Measurements from ENCODE around the gene C11orf91.

The C11orf91 gene

GRCh38 chr11:33672273-33672672 lies 28.4 kb downstream of the C11orf91 start:
- H3K4me3 ChIP-seq (ENCODE audit: control insufficient read depth, low read depth, low read length), result no peak overlapping the region
- DNase-seq (ENCODE audit: low read depth), result no peak
- TF ChIP-seq CTCF (conservative IDR thresholded peaks at IDR 0.05; ENCODE audit: control insufficient read depth, insufficient read depth, low read depth, low read length), result no peak

DNA sequence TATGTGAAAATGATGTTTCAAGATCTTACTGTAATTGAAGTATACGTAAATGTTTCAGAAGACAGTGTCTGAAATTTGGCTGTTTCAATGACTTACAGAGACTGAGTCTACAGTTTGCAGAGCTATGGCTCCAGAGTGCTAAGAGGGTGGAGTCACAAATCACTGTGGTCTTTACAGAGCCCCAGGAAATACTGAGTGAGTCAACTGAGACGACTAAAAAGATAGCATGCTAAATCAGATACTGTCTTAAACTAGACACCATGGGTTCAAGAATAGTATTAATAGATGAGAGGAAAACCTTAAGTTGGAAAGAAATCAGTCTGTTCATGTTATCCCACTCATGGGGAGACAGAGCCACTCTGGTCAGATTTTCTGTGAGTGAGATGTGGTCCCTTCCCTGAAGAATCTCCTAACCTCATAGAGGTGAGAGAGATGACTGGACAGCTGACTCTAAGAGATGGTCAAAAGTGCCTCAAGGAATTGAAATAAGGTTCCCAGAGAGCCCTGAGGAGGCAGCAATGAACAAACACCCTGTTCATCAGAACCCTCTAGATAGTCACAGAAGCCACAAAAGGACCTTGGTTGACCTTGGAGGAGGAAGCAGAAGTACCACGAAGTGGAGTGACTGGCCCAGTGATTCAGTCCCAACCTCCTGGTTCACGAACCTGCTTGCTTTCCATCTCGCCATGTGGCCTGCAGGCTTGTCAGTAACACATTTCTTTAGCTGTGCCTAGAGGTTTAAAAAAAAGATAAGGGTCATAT lies 30.2 kb downstream of the C11orf91 start:
- H3K4me3 ChIP-seq (ENCODE audit: control insufficient read depth, low read depth, low read length), result no peak overlapping the region
- TF ChIP-seq CTCF (conservative IDR thresholded peaks at IDR 0.05; ENCODE audit: control insufficient read depth, insufficient read depth, low read depth, low read length), result no peak
- peak; percentile 77 for DNase-seq (ENCODE audit: low read depth)

DNA sequence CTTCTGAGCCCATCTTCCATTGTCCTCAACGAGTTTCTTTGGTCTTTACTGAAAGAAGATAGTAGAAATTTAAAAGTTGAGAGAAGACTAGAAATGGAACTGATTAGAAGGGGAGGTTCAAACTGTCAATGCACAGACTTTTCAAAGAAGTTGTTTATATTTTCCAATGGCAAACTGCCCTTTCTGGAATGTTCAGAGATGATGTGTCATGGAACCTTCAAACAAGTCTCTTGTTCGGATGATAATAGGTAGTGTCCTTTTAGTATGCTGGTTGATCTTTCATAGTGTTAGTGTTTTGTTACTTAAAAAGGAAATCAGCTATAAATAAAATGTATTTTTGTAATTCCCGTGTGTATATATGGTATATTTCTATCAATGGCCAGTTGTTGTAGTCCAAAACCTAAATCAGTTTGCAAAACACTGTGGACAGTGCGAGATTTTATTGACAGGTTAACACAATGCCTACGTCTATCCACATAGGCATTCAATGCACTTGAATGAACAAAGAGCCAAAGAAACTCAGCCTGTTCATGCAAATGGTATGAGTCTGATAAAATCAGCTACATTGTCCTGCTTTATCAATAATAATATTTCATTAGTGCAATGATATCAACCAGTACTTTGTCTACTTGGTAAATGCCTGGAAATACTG lies 30.9 kb downstream of the C11orf91 start:
- H3K4me3 ChIP-seq (ENCODE audit: control insufficient read depth, low read depth, low read length), result no peak overlapping the region
- DNase-seq (ENCODE audit: low read depth), result no peak
- TF ChIP-seq CTCF (conservative IDR thresholded peaks at IDR 0.05; ENCODE audit: control insufficient read depth, insufficient read depth, low read depth, low read length), result no peak

DNA sequence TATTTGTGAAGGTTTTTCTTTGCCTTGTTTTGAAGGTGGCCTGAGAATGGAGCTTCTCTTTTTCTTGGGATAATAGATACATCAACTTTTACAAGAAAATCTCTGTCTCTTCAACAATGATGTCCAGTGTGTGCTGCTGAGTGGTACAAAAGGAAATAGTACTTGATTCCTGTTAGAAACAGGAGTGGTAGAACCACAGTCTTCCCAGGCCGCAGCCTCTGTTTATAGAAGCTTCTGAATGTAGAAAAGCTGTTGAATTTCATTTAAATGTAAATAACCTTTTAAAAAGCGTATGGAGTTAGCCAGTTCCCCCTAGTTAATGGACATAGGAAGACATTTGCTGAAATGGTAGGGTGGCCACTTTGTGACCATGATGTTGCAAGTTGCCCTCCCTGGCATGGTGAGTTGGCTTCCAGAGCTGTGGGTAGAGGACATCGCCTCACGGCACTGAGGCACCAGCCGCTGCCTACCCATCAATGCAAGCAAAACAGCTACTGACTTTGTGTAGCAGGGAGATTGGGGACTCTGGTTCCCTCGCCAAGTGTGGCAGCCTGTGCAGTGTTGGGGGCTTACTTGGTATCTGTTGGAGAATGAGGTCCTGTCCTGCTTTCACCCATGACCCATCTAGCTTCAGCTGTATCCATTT lies 31.6 kb downstream of the C11orf91 start:
- no peak for TF ChIP-seq CTCF (conservative IDR thresholded peaks at IDR 0.05; ENCODE audit: control insufficient read depth, insufficient read depth, low read depth, low read length)
- no peak overlapping the region for H3K4me3 ChIP-seq (ENCODE audit: control insufficient read depth, low read depth, low read length)
- no peak for DNase-seq (ENCODE audit: low read depth)

- no peak for TF ChIP-seq CTCF (conservative IDR thresholded peaks at IDR 0.05; ENCODE audit: control insufficient read depth, insufficient read depth, low read depth, low read length)
- no peak overlapping the region for H3K4me3 ChIP-seq (ENCODE audit: control insufficient read depth, low read depth, low read length)
- no peak for DNase-seq (ENCODE audit: low read depth)
Observed at GRCh38 chr11:33668468-33668825, 32.2 kb downstream of the C11orf91 start.

DNA sequence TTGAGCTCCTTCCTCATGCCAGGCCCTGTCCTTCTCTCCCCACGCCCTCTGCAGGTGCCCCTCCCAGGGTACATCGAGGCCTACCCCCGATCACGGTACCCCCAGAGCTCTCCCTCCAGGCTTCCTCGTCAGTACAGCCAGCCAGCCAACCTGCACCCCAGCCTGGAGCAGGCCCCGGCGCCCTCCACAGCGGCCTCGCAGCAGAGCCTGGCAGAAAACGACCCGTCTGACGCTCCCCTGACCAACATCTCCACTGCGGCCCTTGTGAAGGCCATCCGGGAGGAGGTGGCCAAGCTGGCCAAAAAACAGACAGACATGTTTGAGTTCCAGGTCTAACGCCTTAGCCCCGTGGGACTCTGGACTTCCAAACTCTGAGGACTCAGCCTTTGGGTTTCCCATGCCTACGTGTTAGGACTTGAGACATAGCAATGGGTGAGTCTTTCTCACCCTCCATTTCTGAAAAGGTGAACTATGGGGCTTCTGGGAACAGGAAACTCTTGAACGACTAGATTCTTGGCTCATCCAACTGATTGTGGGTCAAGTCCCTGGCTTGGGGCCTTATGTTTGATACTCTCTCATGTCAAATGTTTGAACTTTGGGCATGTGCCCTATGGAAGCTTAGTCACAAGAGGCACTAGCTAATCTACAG lies 32.7 kb downstream of the C11orf91 start:
- no peak for TF ChIP-seq CTCF (conservative IDR thresholded peaks at IDR 0.05; ENCODE audit: control insufficient read depth, insufficient read depth, low read depth, low read length)
- no peak overlapping the region for H3K4me3 ChIP-seq (ENCODE audit: control insufficient read depth, low read depth, low read length)
- no peak for DNase-seq (ENCODE audit: low read depth)

Data from fibroblast of mammary gland (primary cell).